ENCODE measurements around the gene CDRT15. TPM values are rescaled to one million over a fixed set of nuclear protein-coding genes. Genes with fewer than 3 reads are reported as not detected.
"Not testable (repeated sequence)": the region's sequence is repeated elsewhere in the genome, so short reads cannot be mapped to it uniquely, and the experiment has no call there.

Gene CDRT15
- polyA plus RNA-seq, 1 donor = 1.4 TPM

DNA sequence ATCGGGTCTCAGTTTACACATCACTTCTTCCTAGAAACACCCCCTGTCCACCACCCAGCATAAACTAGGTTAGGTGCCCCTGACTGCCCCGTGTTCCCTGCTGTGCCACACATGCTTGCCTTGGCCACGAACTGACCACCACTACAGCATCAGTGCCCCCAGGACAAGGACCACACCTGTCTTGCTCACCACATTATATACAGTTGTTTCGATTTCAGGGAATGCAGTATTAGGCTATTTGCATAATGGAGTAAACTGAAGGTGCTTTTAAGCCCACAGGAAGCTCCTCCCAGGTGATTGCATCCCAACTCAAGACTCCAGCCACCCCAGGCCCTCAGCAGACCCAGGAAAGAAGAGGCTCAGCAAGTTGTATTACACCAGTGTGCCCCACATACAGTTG is 50.2 kb downstream of the CDRT15 start:
- DNase-seq (ENCODE audit: low read depth) = not testable (repeated sequence)

Other genes starting within 250 kb of the CDRT15 start
- gene COX10, start 167.4 kb downstream of the CDRT15 start, polyA plus RNA-seq (ENCODE audit: insufficient read length) = 13.1 TPM
- gene HS3ST3B1, start 64.2 kb upstream of the CDRT15 start, polyA plus RNA-seq (ENCODE audit: insufficient read length) = 0.83 TPM

Measured in forelimb muscle (tissue), 1 donor.